H7 (cell line): ENCODE measurements around the gene ACSS3. TPM values are rescaled to one million over a fixed set of nuclear protein-coding genes. Genes with fewer than 3 reads are reported as not detected.
"Not testable (repeated sequence)": the region's sequence is repeated elsewhere in the genome, so short reads cannot be mapped to it uniquely, and the experiment has no call there.

Experiments used
- DNase-seq: peaks from one replicate; pipeline ENCODE4 v3.0.0; 2012
- H3K27me3 ChIP-seq: 2 replicates; pipeline ENCODE4 v1.6.0; 2011; ENCODE audit warnings: mild to moderate bottlenecking, low read length; ENCODE audit not compliant: control insufficient read depth, insufficient read depth
- H3K36me3 ChIP-seq: replicated peaks from 2 replicates; pipeline ENCODE4 v1.5.1; 2011; ENCODE audit warnings: low read length; ENCODE audit not compliant: control insufficient read depth, insufficient read depth
- H3K4me3 ChIP-seq: 2 replicates; pipeline ENCODE4 v1.5.1; 2011; ENCODE audit warnings: low read depth, mild to moderate bottlenecking, control low read depth, low read length, moderate library complexity; ENCODE audit not compliant: insufficient read depth
- total RNA-seq: library from RNA; depleted of rRNA; stranded (reverse); fragments of >200 nt; shearing (Covaris generic); gene quantifications from 2 replicates; pipeline ENCODE4 v1.2.3, GENCODE V29; 2014; rRNA removed

The ACSS3 gene, protein sequence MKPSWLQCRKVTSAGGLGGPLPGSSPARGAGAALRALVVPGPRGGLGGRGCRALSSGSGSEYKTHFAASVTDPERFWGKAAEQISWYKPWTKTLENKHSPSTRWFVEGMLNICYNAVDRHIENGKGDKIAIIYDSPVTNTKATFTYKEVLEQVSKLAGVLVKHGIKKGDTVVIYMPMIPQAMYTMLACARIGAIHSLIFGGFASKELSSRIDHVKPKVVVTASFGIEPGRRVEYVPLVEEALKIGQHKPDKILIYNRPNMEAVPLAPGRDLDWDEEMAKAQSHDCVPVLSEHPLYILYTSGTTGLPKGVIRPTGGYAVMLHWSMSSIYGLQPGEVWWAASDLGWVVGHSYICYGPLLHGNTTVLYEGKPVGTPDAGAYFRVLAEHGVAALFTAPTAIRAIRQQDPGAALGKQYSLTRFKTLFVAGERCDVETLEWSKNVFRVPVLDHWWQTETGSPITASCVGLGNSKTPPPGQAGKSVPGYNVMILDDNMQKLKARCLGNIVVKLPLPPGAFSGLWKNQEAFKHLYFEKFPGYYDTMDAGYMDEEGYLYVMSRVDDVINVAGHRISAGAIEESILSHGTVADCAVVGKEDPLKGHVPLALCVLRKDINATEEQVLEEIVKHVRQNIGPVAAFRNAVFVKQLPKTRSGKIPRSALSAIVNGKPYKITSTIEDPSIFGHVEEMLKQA
- total RNA-seq, result 15.3 and 18.3 TPM in 2 replicates

DNA sequence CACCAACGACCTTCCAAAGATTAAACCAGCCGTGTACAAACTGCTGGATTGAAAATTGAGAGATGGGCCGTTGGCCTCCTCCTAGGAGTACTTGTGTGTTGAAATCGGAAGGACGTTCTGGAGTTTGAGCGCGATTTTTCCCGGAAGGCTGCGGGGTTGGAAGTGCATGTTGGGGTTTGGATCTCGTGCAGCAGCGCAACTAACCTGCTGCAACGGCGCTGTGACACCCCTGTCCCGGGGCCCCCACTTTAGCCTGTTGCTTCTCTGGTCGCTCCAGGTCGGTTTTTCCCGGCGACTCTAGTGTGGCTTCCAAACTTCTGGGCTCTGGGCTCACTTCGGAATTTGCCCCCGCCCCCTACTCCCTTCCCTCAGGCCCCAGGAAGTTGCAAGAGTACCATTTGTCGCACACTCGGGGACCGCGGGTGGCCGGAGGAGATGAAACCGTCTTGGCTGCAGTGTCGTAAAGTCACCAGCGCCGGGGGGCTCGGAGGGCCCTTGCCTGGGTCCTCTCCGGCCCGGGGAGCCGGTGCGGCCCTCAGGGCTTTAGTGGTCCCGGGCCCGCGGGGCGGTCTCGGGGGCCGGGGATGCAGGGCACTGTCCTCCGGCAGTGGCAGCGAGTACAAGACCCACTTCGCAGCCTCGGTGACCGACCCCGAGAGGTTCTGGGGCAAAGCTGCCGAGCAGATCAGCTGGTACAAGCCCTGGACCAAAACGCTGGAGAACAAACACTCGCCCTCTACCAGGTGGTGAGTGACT, at the start of gene ACSS3:
ACSS3 (plus strand) TSS at position 394 of the 756 bp plus-strand sequence; CDS start at position 436, 42 bp downstream.
- H3K36me3 ChIP-seq, result no peaks in the 10 kb centered on the region
- DNase-seq, result peak; percentile 81
- H3K27me3 ChIP-seq, result no peaks in the 10 kb centered on the region
- peak within 1 kb of the TSS; percentile 79 for H3K4me3 ChIP-seq

DNA sequence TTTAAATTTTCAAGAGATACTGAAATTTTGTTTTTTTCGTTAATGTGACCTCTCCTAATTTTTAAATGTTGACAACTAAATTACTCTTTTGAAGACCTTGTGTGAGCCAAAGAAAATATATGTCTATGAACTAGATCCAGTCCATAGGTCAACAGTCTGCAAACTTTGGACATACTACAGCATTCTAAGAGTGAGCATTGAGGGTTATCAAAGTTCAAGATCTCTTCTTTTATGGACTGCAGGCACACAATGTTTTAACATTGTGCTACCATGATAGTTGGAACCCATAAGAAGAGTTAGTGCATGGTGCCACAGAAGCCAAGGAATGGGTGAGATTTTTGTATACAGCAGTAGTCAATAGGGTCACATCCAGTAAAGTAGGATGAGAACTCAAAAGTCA, 43.0 kb upstream of the ACSS3 start:
- no peaks in the 10 kb centered on the region for H3K36me3 ChIP-seq
- H3K4me3 ChIP-seq, result no peak overlapping the region
- DNase-seq, result no peak
- H3K27me3 ChIP-seq, result no peaks in the 10 kb centered on the region

DNA sequence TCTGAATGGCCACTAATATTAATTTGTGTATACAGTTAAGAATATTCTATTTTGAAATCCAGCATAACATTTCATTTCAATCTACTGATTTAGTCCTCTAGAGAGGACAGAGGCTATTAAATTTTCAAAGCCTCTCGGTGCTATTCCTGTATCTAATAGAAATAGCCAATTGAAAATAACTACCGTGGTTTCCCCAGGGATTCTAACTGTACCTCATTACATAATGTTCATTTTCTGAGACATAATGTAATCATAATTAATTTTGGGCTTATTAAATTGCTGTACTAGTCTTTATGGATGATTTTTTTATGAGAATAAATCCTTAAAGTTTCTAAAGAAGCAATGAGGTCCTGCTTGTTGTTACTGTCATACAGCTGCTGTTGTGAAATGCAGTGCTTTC, 38.6 kb upstream of the ACSS3 start:
- no peaks in the 10 kb centered on the region for H3K36me3 ChIP-seq
- no peak overlapping the region for H3K4me3 ChIP-seq
- H3K27me3 ChIP-seq, result no peaks in the 10 kb centered on the region
- no peak for DNase-seq

DNA sequence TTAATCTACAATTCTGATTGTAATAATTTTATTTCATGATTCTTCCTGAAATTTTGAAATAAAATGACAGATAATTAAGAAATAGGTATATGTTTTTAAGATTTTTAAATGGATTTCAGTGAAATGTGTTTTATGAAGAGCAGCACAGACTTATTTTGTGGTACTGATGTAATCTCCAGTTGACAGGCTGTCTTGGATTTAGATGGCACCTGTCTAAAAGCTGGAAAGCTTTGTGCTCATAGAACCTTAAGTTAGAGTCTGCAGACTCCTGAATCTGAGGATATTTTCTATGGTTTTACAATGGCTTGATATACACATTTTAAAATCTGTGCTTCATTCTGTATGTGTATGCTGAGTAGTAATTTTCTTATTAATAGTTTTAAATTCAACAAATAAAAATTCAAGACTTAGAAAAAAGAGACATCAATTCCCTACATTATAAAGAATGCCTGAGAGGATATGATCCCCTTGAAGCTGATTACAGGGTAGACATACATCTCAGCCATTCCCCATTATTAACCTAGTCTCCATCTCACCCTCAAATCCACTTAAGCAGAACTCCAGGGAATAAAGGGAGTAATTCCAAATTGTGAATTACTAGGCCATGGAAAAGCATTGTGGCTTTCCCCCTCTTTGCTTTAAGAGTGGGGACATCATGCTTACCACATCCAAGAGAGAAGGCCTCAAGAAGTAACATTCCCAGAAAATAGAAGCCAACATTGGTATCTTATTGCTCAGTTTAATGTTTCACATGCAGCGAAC, 33.7 kb upstream of the ACSS3 start:
- Histone ChIP-seq H3K4me3 (no peak overlapping the region), H3K36me3 (no peaks in the 10 kb centered on the region), H3K27me3 (no peaks in the 10 kb centered on the region)
- no peak for DNase-seq

DNA sequence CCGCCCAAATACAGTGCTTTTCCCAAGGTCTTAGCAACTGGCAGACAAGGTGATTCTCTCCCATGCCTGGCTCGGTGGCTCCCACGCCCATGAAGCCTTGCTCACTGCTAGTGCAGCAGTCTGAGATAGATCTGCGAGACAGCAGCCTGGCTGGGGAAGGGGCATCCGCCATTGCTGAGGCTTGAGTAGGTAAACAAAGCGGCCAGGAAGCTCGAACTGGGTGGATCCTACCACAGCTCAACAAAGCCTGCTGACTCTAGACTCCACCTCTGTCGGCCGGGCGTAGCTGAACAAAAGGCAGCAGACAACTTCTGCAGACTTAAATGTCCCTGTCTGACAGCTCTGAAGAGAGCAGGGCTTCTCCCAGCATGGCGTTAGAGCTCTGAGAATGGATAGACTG, 12.9 kb upstream of the ACSS3 start:
- H3K36me3 ChIP-seq, H3K27me3 ChIP-seq, DNase-seq, H3K4me3 ChIP-seq: not testable (repeated sequence)

DNA sequence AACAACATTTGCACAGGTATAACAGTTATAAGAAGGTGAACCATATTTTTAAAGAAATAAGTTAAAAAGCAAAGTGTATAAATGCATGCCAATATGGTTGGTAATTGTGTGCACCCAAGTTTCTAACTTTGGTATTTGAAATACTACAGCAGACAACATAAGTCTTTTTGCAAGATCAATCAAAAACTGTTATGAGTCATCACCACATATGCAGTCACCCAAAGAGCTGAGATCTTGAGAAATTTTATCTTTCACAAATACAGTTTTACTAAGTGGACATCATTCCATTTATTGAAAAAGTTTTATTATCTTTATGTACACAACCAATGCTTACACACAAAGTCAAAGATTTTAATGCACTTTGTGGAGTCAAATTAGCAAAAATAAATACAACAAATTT, 7.0 kb upstream of the ACSS3 start:
- no peak for DNase-seq

DNA sequence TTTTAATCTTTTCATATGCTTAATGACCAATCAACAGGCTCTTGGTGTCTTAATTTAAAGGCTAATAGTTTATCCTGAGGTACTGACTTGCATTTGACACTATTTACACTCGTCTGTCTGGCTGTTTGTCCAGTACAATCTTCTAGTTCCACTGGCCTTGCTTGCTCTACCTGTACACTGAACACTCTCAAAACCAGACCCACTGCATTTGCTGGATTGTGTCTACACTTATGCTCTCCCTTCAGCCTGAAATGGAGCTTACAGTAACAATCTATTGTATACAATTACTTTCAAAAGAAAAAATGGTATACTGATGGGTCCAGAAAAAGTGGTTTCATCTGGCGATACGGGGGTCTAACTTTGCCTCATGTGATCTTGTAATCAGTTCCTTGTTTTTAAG, 2.3 kb upstream of the ACSS3 start:
- H3K4me3 ChIP-seq, result no peak overlapping the region
- no peaks in the 10 kb centered on the region for H3K36me3 ChIP-seq
- DNase-seq, result no peak
- H3K27me3 ChIP-seq, result no peaks in the 10 kb centered on the region

More for the DNA sequence above, 7.0 kb upstream of the ACSS3 start:
- no peak overlapping the region for H3K4me3 ChIP-seq
- H3K36me3 ChIP-seq, result no peaks in the 10 kb centered on the region
- no peaks in the 10 kb centered on the region for H3K27me3 ChIP-seq

DNA sequence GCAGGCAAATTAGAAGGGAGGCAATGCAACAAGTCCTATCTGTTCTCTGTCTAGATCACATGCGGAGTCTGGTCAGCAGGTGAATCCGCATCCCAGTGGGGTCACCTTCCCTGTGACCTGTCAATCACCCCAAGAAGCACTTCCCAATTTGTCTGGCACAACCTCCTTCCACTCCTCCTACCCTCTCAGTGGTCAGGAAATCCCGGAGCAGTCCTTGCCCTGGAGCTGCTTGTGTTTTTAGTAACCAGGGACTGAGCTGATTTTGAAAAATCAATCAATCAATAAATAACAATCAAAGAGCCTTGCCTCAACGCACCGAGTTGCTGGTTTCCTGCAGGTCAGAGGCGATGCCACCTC, 572 bp upstream of the ACSS3 start:
- Histone ChIP-seq H3K4me3 (peak overlapping the region; percentile 79), H3K36me3 (no peaks in the 10 kb centered on the region), H3K27me3 (no peaks in the 10 kb centered on the region)
- DNase-seq, result peak; percentile 83

DNA sequence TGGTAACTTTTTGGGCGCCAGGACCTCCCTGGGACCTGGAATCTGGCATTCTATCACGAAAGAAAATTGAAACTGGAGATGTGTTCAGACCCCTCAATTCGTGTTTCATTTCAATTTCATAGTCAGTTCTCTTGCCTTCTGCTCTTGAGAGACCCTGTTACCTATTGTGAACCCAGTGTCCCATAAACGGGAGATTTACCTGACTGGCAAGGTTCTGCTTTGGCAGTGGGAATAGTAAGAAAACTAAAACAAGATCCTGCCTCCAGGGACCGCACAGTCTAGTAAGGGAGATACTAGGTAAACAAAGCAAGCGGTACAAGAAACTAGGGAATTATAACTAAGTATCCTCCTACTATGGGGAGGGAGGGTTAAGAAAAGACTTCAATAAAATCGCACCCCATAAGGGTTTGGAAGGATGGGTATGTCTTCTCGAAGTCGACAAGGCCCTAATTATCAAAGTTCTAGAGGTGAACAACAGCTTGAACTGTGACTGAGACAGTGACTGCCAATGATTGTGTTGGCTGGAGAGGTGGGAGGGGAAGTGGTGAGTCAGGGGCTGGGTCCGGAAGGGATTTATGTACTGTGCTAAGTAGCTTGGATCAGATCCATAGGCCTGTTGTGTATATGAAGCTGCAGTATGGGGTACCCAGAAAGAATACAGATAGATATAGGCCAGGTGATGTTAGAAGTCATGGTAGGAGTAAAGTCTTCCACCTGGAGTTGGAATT, 754 bp downstream of the ACSS3 start:
- peak; percentile 7 for DNase-seq
- no peaks in the 10 kb centered on the region for H3K36me3 ChIP-seq
- no peaks in the 10 kb centered on the region for H3K27me3 ChIP-seq
- peak overlapping the region; percentile 79 for H3K4me3 ChIP-seq

DNA sequence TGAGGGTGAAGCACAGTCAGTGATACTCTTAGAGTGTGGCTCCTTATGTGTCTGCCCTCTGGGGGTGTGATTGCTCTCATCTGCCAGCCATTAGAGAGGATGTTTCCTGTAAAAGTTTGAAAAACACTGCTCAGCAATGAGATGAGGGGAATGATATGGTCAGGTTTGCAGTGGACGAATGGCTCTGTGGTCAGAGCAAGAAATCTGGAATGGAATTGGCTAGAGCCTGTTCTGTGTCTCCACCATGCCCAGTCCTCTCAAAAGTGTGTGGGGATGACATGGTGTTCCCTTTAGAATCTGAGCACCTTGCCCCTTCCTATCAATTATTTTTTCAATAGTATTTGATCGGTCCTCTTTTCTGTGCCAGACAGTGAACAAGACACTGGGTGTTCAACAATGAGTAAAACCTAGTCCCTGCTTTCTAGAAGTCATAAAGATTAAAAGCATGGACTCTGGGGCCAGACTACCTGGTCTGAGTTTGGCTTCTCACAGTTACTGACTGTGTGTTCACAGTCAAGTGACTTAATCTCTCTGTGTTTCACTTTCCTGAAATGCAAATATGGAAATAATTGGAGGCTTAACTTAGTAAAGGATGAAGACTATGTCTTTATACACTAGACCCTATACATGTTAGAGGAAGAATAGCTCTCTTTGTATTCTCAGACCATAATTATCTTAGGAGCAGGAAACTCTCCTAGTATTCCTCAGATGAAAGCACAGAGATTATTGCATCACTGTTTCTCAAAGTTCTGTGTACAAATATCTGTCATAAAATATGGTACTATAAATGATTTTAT, 1.6 kb downstream of the ACSS3 start:
- Histone ChIP-seq H3K36me3 (no peaks in the 10 kb centered on the region), H3K4me3 (no peak overlapping the region), H3K27me3 (no peaks in the 10 kb centered on the region)
- no peak for DNase-seq

DNA sequence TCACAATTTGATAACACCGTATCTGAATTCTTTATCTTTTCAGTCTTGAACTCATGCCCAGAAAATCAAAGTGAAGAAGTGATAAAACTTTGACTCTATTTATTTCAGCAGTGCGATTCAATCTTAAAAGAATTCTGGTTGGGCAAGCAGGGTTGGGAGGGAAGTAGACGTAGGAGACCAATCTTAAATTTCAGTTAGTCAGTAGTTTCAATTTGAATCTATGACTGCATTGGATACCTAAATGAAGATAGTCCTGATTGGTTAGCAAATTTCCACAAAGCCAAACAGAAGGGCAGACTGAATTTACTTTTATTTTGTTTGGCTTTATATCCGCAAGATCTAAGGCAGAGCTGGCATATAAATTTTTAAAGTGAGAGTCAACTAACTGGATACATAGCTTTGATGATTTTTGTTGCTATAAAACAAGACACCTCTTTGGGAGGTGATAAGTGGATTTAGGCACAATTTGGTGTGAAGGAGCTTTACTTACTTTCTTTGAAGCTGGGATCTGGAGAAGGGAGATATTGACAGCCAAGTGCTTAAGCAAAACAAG, 2.6 kb downstream of the ACSS3 start:
- no peak overlapping the region for H3K4me3 ChIP-seq
- DNase-seq, result no peak
- no peaks in the 10 kb centered on the region for H3K36me3 ChIP-seq
- no peaks in the 10 kb centered on the region for H3K27me3 ChIP-seq

DNA sequence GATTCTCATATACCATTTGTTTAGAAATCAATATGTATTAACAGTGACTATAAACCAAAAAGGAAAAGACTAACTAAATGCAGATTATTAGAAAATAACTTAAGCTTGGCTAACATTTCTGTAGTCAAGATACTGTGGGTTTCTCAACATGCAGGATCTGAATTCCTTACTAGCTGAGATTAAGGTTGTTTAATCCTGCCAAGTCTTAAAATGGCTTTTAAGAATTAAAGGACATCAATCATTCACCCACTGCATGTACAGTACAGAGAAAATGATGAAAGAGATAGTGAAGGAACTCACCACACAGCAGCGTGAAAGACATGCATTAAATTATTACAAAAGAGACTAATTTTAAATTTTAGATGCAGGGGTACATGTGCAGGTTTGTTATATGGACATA, 3.8 kb downstream of the ACSS3 start:
- Histone ChIP-seq H3K4me3 (no peak overlapping the region), H3K36me3 (no peaks in the 10 kb centered on the region), H3K27me3 (no peaks in the 10 kb centered on the region)
- DNase-seq, result no peak

DNA sequence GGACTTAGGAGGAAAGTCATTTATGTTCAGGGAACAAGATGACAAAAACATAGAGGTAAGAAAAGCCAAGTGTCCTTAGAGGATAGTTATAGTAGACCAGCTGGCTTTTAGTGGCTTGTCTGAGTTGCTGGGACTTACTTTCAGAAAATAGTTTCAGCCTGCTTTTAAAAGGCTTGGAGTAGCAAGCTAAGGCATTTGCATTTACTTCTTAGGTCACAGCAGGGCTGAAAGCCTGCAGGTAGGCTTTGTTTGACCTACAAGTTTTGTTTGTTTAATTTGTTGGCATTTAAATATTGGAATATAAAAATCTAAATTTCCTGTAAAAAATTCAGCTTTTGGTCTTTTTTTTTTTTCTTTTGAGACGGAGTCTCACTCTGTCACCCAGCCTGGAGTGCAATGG, 5.1 kb downstream of the ACSS3 start:
- no peak overlapping the region for H3K4me3 ChIP-seq
- DNase-seq, result peak; percentile 4
- H3K36me3 ChIP-seq, result no peaks in the 10 kb centered on the region
- no peaks in the 10 kb centered on the region for H3K27me3 ChIP-seq
